IPS-18a (cell line): ENCODE measurements around the gene GMPR.
"Not testable (repeated sequence)": the region's sequence is repeated elsewhere in the genome, so short reads cannot be mapped to it uniquely, and the experiment has no call there.

Source experiments
- H3K27ac ChIP-seq: one replicate; pipeline ENCODE4 v1.5.1; 2013; ENCODE audit warnings: low read length
- H3K27me3 ChIP-seq: one replicate; pipeline ENCODE4 v1.6.1; 2013; ENCODE audit warnings: mild to moderate bottlenecking, low read length; ENCODE audit not compliant: control insufficient read depth, insufficient read depth
- H3K36me3 ChIP-seq: one replicate; pipeline ENCODE4 v1.6.1; 2013; ENCODE audit warnings: low read depth, low read length; ENCODE audit not compliant: control insufficient read depth
- H3K4me1 ChIP-seq: one replicate; pipeline ENCODE4 v1.6.1; 2013; ENCODE audit warnings: low read depth, low read length; ENCODE audit not compliant: control insufficient read depth
- H3K4me3 ChIP-seq: one replicate; pipeline ENCODE4 v1.5.1; 2013; ENCODE audit warnings: low read length
- H3K9ac ChIP-seq: one replicate; pipeline ENCODE4 v1.6.1; 2013; ENCODE audit warnings: mild to moderate bottlenecking, low read length, moderate library complexity
- H3K9me3 ChIP-seq: one replicate; pipeline ENCODE4 v1.6.1; 2013; ENCODE audit warnings: low read depth, low read length; ENCODE audit not compliant: control insufficient read depth

Gene GMPR

GRCh38 chr6:16253399-16254144 lies 15.2 kb downstream of the GMPR start:
- Histone ChIP-seq H3K27ac (no peak overlapping the region), H3K4me1 (peaks cover 7% of the 10 kb centered on the region), H3K27me3 (no peaks in the 10 kb centered on the region), H3K36me3 (no peaks in the 10 kb centered on the region), H3K4me3 (no peak overlapping the region), H3K9ac (no peak overlapping the region), H3K9me3 (no peaks in the 10 kb centered on the region)

- Histone ChIP-seq H3K9ac (no peak overlapping the region), H3K4me1 (peaks cover 11% of the 10 kb centered on the region), H3K27me3 (no peaks in the 10 kb centered on the region), H3K4me3 (no peak overlapping the region), H3K27ac (no peak overlapping the region), H3K9me3 (no peaks in the 10 kb centered on the region), H3K36me3 (no peaks in the 10 kb centered on the region)
Observed at GRCh38 chr6:16254535-16254934, 16.1 kb downstream of the GMPR start.

DNA sequence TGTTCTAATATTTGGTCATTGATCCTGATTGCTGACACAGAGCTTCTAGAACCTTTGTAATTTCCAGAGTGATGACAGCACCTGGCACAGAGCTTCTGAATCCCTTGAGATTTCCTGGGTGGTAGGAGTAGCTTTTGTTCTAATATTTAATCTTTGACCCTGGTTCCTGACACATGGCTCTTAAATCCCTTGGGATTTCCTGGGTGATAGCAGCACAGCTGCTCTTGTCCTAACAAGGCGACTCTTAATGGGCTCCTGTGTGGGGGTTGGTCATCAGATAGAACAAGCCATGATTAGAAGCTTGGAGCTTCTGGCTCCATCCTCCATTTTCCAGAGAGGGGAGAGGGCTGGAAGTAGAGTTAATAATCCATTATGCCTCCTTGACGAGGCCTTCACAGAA lies 18.4 kb downstream of the GMPR start:
- H3K4me1 ChIP-seq, result peaks cover 11% of the 10 kb centered on the region
- H3K36me3 ChIP-seq, result no peaks in the 10 kb centered on the region
- H3K27me3 ChIP-seq, result no peaks in the 10 kb centered on the region
- no peaks in the 10 kb centered on the region for H3K9me3 ChIP-seq
- no peak overlapping the region for H3K9ac ChIP-seq
- H3K27ac ChIP-seq, result no peak overlapping the region
- H3K4me3 ChIP-seq, result no peak overlapping the region

- Histone ChIP-seq H3K27ac (no peak overlapping the region), H3K27me3 (no peaks in the 10 kb centered on the region), H3K9me3 (no peaks in the 10 kb centered on the region), H3K4me3 (no peak overlapping the region), H3K4me1 (peaks cover 11% of the 10 kb centered on the region), H3K36me3 (no peaks in the 10 kb centered on the region), H3K9ac (no peak overlapping the region)
Observed at GRCh38 chr6:16257999-16258708, 19.8 kb downstream of the GMPR start.

DNA sequence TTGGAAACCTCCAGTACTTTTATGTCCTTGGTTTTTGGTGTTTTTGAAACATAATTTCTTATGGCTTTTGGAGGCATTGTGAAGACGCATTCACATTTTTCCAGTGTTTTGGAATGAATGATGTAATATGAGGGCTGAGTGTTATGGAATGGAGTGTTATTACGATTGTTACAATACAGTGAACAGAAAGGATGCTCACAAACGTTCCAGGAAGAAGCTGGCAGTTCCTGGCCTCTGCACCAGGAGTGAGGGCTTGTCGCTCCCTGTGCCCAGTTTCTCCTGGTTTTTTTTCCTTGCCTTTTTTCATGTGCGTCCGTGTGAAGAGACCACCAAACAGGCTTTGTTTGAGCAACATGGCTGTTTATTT lies 20.3 kb downstream of the GMPR start:
- no peak overlapping the region for H3K9ac ChIP-seq

GRCh38 chr6:16259604-16260003 lies 21.2 kb downstream of the GMPR start:
- H3K4me1 ChIP-seq, result peaks cover 11% of the 10 kb centered on the region
- H3K36me3 ChIP-seq, H3K4me3 ChIP-seq, H3K9me3 ChIP-seq, H3K27me3 ChIP-seq, H3K27ac ChIP-seq, H3K9ac ChIP-seq: not testable (repeated sequence)

More for the DNA sequence above, 20.3 kb downstream of the GMPR start:
- Histone ChIP-seq H3K9me3 (no peaks in the 10 kb centered on the region), H3K27ac (no peak overlapping the region), H3K27me3 (no peaks in the 10 kb centered on the region), H3K4me1 (peaks cover 11% of the 10 kb centered on the region), H3K4me3 (no peak overlapping the region), H3K36me3 (no peaks in the 10 kb centered on the region)

DNA sequence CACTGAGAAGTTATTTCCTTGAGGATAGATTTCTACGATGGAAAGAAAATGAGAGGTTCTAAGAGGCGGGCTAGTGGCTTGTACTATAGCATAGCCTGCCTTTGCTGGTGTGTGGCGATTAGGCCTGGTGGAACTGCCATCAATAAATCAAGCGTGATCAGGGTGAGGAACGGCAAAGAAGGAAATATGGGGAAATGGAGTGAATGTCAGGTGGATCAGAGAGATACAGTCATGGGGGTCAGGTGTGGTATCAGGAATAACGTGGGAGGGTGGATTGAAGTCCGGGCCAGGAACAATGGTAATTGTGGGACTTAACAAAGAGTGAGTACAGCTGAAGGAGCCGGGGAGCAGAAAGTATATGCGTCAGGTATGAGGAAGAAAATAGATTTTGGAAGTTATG lies 22.2 kb downstream of the GMPR start:
- H3K36me3 ChIP-seq, H3K9me3 ChIP-seq, H3K27ac ChIP-seq, H3K4me3 ChIP-seq, H3K27me3 ChIP-seq, H3K9ac ChIP-seq: not testable (repeated sequence)
- H3K4me1 ChIP-seq, result peaks cover 11% of the 10 kb centered on the region

GRCh38 chr6:16262773-16263172 lies 24.4 kb downstream of the GMPR start:
- not testable (repeated sequence) for H3K4me3 ChIP-seq, H3K27me3 ChIP-seq

DNA sequence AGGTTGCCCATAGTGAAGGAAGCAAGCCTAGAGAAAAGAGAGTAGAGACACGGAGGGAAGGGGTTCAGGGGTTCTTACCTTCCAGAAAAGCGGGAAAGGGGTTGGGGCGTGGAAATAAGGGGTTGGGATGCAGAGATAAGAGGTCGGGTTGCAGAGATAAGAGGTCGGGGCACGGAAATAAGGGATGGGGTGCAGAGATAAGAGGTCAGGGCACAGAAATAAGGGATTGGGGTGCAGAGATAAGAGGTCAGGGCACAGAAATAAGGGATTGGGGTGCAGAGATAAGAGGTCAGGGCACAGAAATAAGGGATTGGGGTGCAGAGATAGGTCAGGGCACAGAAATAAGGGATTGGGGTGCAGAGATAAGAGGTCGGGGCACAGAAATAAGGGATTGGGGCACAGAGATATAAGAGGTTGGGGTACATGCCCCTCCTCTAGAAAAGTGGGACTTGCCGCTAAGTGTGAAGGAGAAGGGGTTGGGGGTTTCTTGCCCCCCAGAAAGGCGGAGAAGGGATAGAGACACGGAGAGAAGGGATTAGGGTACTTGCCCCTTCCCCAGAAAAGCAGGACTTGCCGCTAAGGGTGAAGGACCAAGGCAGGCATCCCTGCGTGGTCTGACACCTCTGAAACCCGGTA lies 25.2 kb downstream of the GMPR start:
- H3K4me1 ChIP-seq, H3K27ac ChIP-seq, H3K4me3 ChIP-seq, H3K27me3 ChIP-seq, H3K9ac ChIP-seq, H3K36me3 ChIP-seq, H3K9me3 ChIP-seq: not testable (repeated sequence)

More at GRCh38 chr6:16262773-16263172, 24.4 kb downstream of the GMPR start:
- H3K27ac ChIP-seq, H3K9me3 ChIP-seq, H3K36me3 ChIP-seq, H3K9ac ChIP-seq: not testable (repeated sequence)
- peaks cover 11% of the 10 kb centered on the region for H3K4me1 ChIP-seq

DNA sequence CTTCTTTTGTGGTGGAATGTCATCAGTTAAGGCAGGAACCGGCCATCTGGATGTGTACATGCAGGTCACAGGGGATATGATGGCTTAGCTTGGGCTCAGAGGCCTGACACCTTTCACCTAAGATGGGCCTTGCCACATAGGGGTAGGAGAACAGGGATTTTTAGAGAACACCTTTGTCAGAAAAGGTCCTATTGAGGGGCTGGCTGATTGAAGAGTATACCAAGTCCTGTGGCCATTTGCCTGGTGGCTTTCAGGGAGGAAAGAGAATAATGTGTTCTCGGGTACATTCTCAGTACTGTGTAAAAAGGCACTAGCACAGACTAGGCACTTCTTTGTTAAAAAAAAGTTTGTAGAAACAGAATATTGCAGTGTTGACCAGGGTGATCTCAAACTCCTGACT lies 26.4 kb downstream of the GMPR start:
- Histone ChIP-seq H3K27ac (no peak overlapping the region), H3K36me3 (no peaks in the 10 kb centered on the region), H3K4me3 (no peak overlapping the region), H3K27me3 (no peaks in the 10 kb centered on the region), H3K9me3 (no peaks in the 10 kb centered on the region), H3K4me1 (no peaks in the 10 kb centered on the region), H3K9ac (no peak overlapping the region)

DNA sequence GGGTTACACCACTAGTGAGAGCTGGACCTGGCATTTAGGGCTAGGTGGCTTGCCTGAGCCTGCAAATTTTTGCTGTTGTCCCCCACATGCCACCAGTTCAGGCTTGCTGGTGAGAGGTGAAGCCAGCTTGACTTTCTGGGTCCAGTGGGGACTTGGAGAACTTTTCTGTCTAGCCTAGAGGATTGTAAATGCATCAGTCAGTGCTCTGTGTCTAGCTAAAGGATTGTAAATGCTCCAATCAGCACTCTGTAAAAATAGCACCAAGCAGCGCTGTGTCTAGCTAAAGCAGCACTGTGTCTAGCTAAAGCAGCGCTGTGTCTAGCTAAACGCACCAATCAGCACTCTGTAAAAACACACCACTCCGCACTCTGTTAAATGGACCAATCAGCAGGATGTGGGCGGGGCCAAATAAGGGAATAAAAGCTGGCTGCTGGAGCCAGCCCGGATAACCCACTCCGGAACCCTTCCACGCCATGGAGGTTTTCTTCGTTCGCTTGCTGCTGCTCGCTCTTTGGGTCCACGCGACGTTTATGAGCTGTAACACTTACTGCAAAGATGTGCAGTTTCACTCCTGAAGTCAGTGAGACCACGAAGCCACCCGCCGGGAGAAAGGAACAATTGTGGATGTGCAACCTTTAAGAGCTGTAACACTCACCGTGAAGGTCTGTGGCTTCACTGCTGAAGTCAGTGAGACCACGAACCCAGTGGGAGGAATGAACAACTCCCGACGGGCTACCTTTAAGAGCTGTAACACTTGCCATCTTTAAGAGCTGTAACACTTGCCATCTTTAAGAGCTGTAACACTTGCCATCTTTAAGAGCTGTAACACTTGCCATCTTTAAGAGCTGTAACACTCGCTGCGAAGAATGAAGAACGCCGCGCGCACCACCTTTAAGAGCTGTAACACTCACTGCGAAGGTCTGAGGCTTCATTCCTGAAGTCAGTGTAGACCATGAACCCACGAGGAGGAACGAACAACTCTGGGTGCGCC lies 27.3 kb downstream of the GMPR start:
- no peak overlapping the region for H3K27ac ChIP-seq
- no peaks in the 10 kb centered on the region for H3K9me3 ChIP-seq
- H3K4me3 ChIP-seq, result no peak overlapping the region
- H3K4me1 ChIP-seq, result no peaks in the 10 kb centered on the region
- no peak overlapping the region for H3K9ac ChIP-seq
- H3K27me3 ChIP-seq, result no peaks in the 10 kb centered on the region
- no peaks in the 10 kb centered on the region for H3K36me3 ChIP-seq
